ENCODE measurements around the gene SLC27A2.

The SLC27A2 gene

DNA sequence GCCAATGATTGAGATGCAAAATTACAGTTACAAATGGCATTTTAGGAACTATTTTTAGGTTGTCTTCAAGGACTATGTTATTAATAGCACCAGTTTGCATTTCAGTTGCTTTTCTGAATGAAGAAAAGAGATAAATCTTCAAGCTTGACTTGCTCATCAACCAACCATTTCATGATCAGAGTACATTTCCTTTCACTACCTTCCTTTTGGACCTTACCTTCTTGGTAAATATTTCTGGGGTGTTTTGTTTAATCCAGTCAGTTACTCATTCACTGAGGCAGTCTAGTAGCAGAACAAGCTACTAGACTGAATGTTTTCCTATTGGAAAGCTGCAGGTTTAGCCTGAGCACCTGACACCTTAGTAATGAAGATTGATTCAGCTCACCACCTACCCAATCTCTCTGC is 8.2 kb downstream of the SLC27A2 start:
- no peak overlapping the region for H3K4me3 ChIP-seq (ENCODE audit: low read depth, low read length)

DNA sequence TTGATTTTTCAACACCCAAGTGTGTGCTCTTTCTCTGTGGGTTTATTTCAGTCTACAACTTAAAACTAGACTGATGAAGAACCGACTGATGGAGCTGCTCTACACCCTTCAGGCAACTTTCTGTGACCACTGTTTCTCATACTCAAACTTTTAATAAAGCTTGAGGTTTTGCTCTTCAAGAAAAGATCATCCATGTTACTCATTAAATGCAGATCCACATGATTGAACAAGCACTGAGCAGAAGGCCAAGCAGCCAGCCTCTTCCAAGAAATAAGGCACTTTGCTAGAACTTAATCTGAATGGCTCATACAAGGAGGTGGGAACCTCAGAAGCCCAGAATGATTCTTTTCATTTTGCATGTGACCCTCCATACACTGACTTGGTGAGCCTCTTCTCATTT is 8.7 kb downstream of the SLC27A2 start:
- H3K4me3 ChIP-seq (ENCODE audit: low read depth, low read length), result no peak overlapping the region

DNA sequence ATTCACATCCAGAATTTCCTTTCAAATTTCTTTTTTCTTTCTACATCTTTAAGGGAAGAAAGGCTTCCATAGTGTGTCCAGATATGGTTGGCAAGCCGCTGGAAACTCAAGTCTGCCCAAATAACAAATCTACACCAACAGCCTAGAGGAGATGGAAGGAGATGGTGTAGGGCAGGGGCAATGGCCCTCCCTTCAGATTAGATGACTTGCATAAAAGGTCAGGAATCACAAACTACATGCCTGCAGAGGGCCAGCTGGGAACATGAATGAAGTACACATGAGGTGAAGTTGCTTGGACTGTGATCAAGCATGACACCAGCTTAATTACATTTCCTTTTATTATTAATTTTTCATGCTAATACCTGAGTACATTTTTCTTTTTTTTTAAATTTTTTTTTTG is 10.2 kb downstream of the SLC27A2 start:
- H3K4me3 ChIP-seq (ENCODE audit: low read depth, low read length), result no peak overlapping the region

DNA sequence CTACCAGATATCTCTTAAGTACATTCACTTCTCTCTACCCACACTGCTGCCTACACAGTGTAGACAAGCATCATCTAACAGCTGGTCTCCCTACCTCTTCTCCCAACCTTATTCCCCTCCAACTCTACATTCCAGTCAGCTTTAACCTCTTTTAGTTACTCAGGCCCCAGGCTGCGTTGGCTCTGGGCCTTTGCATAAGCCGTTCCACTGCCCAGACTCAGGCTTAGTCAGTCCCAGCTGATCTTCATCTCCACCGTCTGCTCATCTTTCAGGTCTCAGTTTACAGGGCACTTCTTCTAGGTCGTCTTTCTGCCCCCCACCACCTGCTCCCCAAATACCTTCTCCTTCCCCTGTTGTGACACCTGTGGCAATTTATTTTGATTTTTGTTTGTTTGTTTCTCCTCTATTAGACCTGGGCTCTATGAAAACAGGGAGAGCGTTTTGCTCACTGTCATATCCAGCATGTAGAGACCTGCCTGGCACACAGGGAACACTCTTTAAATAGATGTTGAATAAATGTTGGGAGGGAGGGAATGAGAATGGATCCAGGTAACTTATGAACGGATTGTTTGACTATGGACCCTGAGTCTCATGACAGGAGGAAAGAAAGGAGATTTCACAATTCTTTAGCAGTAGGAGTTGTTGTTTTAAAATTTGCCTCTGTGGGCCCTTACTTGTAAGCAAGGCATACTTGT is 11.1 kb downstream of the SLC27A2 start:
- H3K4me3 ChIP-seq (ENCODE audit: low read depth, low read length), result no peak overlapping the region

DNA sequence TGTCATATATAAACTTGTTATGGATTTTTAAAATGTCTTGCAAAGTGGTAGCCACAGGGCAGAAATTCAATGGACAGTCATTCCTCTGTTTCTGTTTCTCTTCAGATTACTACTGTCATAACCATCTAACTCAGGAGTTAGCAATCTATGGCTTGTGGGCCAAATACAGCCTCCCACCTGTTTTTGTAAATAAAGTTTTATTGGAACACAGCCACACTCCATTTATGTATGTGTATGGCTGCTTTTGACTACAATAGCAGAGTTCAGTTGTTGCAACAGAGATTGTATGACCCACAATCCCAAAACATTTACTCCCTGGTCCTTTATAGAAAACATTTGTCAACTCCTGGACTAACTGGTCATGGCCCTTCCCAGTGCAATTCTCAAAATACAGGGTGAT is 20.0 kb downstream of the SLC27A2 start:
- no peak overlapping the region for H3K4me3 ChIP-seq (ENCODE audit: low read depth, low read length)

DNA sequence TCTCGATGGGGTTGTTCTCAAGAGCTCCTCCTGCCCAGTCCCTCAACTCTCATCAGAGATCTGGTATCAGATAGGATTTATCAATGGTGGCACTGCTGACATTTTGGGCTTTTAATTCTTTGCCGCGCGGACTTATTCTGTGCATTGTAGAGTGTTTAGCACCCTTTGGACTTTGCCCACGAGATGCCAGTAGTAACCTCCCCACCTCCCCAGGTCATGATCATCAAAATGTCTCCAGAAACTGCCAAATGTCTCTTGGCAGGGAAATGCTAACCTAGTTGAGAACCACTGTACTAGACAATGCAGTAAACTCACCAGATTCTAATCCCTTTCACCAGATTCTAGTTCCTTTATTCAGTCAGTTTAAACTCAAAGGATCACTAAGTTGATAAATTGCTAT is 24.0 kb downstream of the SLC27A2 start:
- H3K4me3 ChIP-seq (ENCODE audit: low read depth, low read length), result no peak overlapping the region

DNA sequence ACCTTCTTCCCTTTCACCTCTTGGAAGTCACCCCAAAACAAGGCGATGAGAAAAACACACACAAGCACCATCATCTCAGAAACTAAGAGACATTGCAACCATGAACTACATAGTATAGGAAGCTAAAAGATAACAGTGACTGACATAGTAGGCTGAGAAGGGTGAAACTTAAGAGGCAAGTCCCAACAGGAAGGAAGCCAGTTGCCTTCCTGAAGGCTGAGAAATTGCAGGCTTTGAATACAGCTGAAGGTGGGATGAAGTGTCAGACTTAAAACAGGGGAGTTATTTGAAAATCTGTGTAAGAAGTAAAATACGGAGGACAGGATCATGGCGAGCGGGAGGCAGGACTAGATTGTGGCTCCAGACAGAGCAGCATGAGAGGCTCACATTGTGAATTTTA is 27.8 kb downstream of the SLC27A2 start:
- H3K4me3 ChIP-seq (ENCODE audit: low read depth, low read length), result no peak overlapping the region

DNA sequence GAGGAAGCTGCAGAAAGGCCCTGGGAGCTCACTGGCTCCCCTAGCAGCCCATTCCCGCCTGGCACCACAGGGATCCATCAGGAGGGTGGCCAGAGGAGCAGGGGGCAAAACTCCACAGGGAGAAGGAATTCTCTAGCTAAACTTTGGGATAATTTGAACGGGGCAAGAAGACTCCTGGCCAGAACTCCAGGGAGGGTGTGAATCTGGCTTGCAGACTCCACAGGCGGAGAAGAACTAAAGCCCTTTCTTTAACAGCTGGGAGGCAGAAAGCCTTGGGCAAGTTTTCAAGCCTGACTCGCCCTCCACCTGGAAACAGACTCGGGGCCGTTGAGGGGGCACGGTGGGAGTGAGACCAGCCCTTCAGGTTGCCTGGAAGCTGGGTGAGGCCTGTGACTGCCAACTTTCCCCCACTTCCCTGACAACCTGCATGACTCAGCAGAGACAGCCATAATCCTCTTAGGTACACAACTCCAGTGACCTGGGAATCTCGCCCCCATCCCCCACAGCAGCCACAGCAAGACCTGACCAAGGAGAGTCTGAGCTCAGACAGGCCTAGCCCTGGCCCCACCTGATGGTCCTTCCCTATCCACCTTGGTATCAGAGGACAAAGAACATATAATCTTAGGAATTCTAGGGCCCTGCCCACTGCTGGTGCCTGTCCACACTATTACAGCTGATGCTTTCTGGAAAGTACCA is 28.6 kb downstream of the SLC27A2 start:
- H3K4me3 ChIP-seq (ENCODE audit: low read depth, low read length), result no peak overlapping the region

DNA sequence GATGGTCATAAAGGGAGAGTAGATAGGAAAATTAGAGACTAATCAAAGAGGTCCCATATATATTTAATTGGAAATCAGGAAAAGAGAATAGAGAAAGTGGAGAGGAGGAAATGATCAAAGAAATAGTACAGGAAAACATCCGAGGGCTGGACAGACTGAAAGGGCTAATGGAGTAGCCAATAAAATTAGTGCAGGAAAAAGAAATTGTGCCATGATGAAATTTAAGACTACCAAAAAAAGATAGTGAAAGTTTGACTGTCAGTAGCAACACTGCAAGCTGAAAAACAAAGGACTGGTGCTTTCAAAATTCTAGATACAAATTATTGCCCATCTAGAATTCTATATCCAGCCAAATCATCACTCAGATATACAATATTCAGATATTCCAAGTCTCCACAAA is 36.3 kb downstream of the SLC27A2 start:
- H3K4me3 ChIP-seq (ENCODE audit: low read depth, low read length), result no peak overlapping the region

DNA sequence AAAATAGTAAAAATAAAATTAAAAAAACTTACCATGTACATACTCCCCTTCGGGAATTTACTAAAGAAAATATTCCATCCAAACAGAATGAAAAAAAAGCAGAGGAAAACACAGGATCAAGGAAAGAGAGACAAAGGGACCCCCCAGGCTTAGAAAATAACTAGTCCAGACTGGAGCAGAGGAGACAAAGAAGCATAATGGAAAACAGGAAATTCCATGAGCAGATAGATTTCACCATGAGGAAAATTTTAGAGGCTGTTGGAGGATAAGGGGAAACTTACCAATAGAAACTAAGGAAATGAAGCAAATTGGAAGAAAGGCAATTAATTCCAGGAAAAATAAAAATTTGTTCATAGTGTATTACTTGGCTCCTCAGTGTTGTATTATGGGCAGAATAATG is 36.7 kb downstream of the SLC27A2 start:
- no peak overlapping the region for H3K4me3 ChIP-seq (ENCODE audit: low read depth, low read length)

DNA sequence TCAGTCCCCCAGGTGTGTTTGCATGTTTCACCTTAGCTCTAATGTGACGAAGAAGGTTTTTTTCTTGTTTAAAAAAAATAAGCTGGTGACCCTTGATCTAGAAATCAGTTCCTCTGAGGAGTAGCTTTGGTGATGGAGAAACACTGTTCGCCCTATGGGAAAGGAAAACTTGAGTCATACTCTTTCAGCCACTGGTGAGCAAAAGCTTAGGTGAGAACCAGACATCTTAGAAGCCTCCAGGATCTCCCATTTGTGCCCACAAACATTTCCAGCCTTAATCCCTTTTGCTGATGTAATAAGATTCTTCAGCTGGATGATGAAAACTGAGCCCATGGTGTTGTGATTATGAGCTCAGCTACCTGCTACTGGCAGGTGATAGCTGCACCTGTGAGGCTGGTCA is 37.8 kb downstream of the SLC27A2 start:
- no peak overlapping the region for H3K4me3 ChIP-seq (ENCODE audit: low read depth, low read length)

DNA sequence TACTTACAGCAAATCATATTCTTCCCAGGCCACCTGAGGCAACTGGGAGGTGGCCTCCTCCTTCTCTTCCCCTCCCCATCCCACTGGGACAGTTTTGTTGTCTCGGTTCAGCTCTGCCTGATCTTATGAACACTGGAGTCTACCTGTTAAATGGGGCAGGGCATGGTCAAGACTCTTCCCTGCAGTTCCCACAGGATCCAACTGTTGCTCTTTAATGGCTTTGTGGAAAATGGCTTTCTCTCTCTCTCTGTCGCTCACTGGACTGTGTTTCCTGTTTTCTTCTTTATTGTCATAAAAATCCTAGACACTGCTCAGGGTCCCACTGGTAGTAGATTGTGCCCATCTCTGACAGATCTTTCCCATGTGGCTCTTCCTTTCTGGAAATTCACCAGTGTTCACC is 40.2 kb downstream of the SLC27A2 start:
- H3K4me3 ChIP-seq (ENCODE audit: low read depth, low read length), result no peak overlapping the region

DNA sequence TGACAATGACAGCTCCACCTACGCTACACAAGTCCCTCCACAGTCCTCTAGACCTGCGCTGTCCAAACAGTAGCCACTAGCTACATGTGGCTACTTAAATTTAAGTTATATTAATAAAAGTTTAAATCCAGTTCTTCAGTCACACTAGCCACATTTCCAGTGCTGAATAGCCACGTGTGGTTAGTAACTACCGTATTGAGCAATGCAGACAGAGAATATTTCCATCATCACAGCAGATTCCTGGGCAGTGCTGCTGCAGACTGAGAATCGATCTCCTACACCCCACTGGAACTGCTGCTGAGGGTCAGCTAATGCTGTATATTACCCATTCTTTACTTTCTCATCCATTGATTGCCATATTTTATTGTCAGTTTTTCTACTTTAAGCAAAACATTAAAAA is 42.6 kb downstream of the SLC27A2 start:
- no peak overlapping the region for H3K4me3 ChIP-seq (ENCODE audit: low read depth, low read length)

DNA sequence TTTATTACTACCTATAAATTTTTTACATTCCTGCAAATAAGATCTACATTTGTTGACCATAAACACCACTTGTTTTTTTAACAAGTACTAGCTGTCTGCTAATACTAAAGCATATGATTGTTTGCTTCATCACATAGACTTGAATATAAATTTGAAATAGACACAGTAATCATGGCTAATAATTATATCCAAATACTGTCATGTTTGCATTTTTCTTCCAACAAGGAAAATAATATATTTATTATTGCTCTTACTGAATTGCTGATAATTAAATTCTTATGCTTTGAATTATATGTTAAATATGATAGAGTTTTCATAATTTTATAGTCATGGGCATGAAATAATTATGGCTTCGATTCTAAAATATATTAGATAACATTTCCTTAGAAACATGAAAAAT is 43.1 kb downstream of the SLC27A2 start:
- no peak overlapping the region for H3K4me3 ChIP-seq (ENCODE audit: low read depth, low read length)

DNA sequence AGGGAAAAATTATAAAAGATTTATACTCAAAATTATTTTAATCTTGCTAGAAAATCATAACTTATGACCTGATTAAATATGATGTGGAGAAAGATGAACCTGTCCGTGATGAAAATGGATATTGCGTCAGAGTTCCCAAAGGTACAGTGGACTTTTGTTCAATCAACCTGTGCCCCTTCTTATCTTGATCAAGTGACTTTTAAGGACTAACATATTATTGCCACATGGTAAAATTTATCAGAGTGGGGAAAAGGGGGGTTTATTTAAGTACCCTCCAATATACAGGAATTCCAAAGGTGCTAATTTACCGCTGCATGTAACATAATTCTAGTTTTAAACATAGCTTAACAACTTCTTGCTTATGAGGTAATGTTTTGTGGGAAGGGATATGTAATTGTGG is 43.9 kb downstream of the SLC27A2 start:
- H3K4me3 ChIP-seq (ENCODE audit: low read depth, low read length), result no peak overlapping the region

DNA sequence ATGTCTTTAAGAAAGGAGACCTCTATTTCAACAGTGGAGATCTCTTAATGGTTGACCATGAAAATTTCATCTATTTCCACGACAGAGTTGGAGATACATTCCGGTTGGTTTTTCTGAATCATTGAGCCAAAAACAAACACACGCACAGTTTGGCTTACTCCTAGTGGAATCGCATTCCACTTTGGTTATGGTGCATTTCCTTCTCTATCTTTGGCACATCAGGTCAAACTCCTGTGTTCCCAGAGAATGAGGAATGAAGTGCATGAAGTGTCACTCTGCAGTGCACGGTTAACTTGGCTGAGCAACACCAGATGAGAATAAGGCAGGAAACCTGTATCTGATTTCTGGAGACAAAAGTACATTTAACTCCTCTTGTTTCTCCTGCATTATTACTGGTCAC is 45.1 kb downstream of the SLC27A2 start:
- no peak overlapping the region for H3K4me3 ChIP-seq (ENCODE audit: low read depth, low read length)

DNA sequence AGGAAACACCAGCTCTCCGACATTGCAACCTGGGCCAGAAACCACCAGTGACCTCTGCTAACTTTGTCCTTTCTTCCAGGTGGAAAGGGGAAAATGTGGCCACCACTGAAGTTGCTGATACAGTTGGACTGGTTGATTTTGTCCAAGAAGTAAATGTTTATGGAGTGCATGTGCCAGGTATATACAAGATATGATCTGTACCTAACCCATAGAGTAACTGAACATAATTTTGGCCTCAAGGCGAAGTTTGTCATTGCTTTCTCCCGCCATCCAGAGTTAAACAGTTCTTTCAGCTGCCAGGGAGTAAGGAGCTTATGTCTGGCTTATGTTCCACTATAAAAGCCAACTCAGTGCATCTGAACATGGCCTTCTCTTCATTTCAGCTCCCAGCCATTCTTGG is 46.9 kb downstream of the SLC27A2 start:
- H3K4me3 ChIP-seq (ENCODE audit: low read depth, low read length), result no peak overlapping the region

DNA sequence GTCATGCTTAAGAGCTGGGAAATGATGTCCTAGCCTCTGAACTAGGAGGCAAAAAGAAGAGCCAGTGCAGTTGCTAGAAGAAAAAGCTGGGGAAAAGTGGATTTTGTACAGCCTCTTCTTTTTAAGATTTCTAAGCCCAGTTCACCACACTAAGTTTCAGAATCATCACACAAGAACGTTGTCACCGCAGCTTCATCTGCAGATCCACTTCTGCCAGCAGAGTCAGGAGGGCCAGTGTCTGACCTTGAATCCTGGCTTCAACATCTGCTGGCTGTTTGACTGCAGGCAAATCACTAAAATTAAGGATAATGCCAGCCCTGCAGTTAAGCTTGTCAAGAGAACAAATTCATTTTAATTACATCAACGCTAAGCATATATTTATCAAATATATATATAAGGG is 47.3 kb downstream of the SLC27A2 start:
- H3K4me3 ChIP-seq (ENCODE audit: low read depth, low read length), result no peak overlapping the region

DNA sequence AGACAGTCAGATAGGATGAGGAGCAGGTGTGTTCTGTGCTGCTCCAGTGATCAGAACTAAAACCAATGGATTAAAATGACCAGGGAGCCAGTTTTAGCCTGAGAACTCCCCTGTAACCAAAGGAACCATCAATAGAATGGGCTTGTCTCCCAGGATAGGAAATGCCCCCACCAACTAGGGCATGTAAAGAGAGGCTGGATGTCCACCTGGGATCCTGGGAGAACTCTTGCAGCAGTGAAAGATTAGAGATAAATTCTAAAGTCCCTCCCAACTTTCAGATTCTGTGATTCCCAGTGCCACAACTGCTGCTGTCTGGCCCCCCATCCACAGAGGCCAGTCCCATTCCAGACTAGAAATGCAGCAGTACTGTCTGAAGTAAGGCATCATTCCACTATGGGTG is 49.8 kb downstream of the SLC27A2 start:
- no peak overlapping the region for H3K4me3 ChIP-seq (ENCODE audit: low read depth, low read length)

DNA sequence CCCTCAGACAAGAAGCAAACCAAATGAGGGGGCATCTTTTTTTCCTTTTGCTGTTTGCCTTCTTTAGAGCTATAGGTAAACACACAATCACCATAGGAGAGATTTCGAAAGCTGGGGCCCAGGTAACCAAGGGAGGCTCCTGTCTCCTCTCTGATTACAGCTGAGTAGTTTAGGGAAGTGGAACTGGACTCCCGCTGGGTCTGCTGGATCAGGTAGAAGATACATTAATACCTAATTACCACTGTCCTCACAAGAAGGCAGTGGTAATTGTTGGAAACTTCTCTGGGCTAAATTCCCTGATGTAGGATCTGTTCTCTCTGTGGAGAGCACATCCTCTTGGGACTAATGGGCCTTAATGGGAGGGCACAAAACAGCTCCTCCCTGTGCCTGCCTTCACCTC is 50.8 kb downstream of the SLC27A2 start:
- no peak overlapping the region for H3K4me3 ChIP-seq (ENCODE audit: low read depth, low read length)

DNA sequence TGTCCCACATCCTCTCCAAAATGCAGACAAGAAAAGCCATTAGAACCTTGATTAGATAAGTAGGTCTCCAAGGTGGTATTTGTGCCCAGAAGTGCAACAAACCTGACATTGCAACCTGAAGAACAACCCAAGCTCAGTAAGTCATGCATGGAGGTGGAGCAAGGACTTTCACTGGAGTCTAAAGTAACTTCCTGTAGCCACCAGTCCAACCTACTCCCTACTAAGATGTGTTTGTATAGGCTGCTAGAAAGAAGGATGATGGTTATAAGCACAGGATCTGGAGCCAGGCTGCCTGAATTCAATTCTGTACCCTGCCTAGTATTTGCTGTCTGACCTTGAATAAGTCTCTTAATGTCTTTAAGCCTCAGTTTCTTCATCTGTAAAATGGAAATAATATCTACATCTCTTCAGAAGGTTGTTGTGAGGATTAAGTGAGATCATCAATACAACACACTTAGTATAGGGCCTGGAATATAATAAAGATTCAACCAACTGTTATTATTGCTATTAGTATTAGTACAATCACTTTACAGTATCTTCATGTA is 51.3 kb downstream of the SLC27A2 start:
- no peak overlapping the region for H3K4me3 ChIP-seq (ENCODE audit: low read depth, low read length)

DNA sequence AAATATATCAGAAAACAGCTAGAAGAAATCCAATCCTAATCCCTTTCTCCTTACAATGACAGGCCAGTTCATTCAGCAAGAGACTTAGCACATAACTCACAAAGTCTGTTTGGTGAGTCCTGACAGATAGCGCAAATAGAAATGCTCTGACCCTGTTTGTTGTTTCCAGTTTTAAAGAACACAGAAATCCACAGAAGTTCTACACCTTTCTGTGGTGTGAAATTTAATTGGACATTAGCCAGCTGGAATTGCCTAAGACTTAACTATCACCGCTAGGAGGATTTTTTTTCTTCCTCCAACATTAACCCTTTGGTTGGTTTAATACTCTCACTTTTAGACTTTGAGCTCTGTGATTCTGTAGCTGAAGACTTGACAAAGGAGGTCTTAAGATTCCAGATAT is 52.8 kb downstream of the SLC27A2 start:
- no peak overlapping the region for H3K4me3 ChIP-seq (ENCODE audit: low read depth, low read length)

DNA sequence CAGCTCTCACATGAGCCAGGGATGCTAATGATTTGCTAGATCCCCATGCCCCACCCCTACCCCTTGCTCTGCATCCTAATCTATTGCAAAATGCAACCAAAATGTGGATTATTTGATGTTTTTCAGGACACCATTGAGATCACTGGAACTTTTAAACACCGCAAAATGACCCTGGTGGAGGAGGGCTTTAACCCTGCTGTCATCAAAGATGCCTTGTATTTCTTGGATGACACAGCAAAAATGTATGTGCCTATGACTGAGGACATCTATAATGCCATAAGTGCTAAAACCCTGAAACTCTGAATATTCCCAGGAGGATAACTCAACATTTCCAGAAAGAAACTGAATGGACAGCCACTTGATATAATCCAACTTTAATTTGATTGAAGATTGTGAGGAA is 53.8 kb downstream of the SLC27A2 start:
- H3K4me3 ChIP-seq (ENCODE audit: low read depth, low read length), result no peak overlapping the region
